OCI-LY3 (cell line): Measurements from ENCODE around the gene STK38L.

Source experiments
- H2AFZ ChIP-seq: fragments of 200-600, 300-600 bp; shearing (Covaris generic); 2 replicates; pipeline ENCODE4 v1.6.0; 2014; ENCODE audit warnings: antibody characterized with exemption, low read depth, low read length
- H3K27ac ChIP-seq: fragments of 200-600, 300-600 bp; sonication (generic); 2 replicates; pipeline ENCODE4 v1.5.1; 2014; ENCODE audit warnings: mild to moderate bottlenecking, low read length, moderate library complexity, mixed read lengths
- H3K27me3 ChIP-seq: fragments of 200-600, 300-600 bp; sonication (generic); 2 replicates; pipeline ENCODE4 v1.6.1; 2014; ENCODE audit warnings: low read depth, low read length, mixed read lengths
- H3K36me3 ChIP-seq: fragments of 200-600, 300-600 bp; sonication (generic); replicated peaks from 2 replicates; pipeline ENCODE3; 2014; ENCODE audit warnings: low read depth, low read length, mixed read lengths
- H3K4me1 ChIP-seq: fragments of 300-600, 200-600 bp; sonication (generic); 2 replicates; pipeline ENCODE4 v1.6.1; 2014; ENCODE audit warnings: low read length, mixed read lengths
- H3K4me2 ChIP-seq: fragments of 200-600, 300-600 bp; sonication (generic); 2 replicates; pipeline ENCODE4 v1.6.1; 2014; ENCODE audit warnings: low read length, mixed read lengths
- H3K4me3 ChIP-seq: fragments of 300-600, 200-600 bp; sonication (generic); 2 replicates; pipeline ENCODE4 v1.5.1; 2014; ENCODE audit warnings: antibody characterized with exemption, mild to moderate bottlenecking, low read length, moderate library complexity
- H3K79me2 ChIP-seq: fragments of 300-600, 200-600 bp; shearing (Covaris generic); 2 replicates; pipeline ENCODE4 v1.6.1; 2014; ENCODE audit warnings: mild to moderate bottlenecking, low read length, mixed read lengths
- H3K9ac ChIP-seq: fragments of 300-600, 200-600 bp; shearing (Covaris generic); 2 replicates; pipeline ENCODE4 v1.6.0; 2014; ENCODE audit warnings: mild to moderate bottlenecking, low read length, moderate library complexity
- H3K9me3 ChIP-seq: fragments of 200-600, 300-600 bp; shearing (Covaris generic); 2 replicates; pipeline ENCODE4 v1.6.1; 2014; ENCODE audit warnings: low read length, mixed read lengths; ENCODE audit not compliant: insufficient read depth
- H4K20me1 ChIP-seq: fragments of 200-600, 300-600 bp; sonication (generic); 2 replicates; pipeline ENCODE4 v1.6.1; 2016; ENCODE audit warnings: low read length, mixed read lengths; ENCODE audit not compliant: insufficient read depth
- EZH2phosphoT487 ChIP-seq: fragments of 200-600 bp; shearing (Covaris generic); IDR thresholded peaks from 2 replicates; pipeline ENCODE4 v1.6.1; 2018; ENCODE audit warnings: antibody characterized with exemption, mixed run types, low read depth
- TF ChIP-seq, protein P1 (sequence below): fragments of 200-600, 300-600 bp; sonication (generic); IDR thresholded peaks from 2 replicates; pipeline ENCODE4 v1.5.1; 2014; ENCODE audit warnings: antibody characterized with exemption, low read length, low read depth

The STK38L gene

DNA sequence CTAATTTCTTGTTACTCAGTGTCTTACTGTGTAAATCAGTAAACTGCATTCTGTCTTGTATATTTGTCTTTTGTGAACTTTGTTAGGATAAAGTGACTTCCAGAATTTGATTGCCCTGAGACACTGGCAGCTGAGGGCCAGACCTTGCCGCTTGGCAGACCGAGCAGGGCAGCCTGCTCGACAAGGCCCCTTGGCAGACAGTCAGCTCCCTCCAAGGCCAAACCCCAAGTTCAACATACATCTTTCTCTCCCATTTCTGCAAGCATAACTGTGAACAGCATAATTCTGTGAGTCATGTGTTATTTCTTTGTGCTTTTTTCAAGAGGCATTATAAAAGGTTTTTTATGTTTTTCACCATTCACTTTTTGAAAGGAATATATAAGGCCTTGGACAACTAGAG, 49.4 kb downstream of the STK38L start:
- Histone ChIP-seq H4K20me1 (peaks cover 84% of the 10 kb centered on the region), H2AFZ (no peak overlapping the region), H3K27me3 (no peaks in the 10 kb centered on the region), H3K4me2 (no peak overlapping the region), H3K79me2 (peaks cover 98% of the 10 kb centered on the region), H3K4me3 (no peak overlapping the region), H3K4me1 (peaks cover 35% of the 10 kb centered on the region), H3K36me3 (peaks cover 53% of the 10 kb centered on the region), H3K27ac (no peak overlapping the region), H3K9ac (no peak overlapping the region), H3K9me3 (no peaks in the 10 kb centered on the region)
- TF ChIP-seq, protein P1, sequence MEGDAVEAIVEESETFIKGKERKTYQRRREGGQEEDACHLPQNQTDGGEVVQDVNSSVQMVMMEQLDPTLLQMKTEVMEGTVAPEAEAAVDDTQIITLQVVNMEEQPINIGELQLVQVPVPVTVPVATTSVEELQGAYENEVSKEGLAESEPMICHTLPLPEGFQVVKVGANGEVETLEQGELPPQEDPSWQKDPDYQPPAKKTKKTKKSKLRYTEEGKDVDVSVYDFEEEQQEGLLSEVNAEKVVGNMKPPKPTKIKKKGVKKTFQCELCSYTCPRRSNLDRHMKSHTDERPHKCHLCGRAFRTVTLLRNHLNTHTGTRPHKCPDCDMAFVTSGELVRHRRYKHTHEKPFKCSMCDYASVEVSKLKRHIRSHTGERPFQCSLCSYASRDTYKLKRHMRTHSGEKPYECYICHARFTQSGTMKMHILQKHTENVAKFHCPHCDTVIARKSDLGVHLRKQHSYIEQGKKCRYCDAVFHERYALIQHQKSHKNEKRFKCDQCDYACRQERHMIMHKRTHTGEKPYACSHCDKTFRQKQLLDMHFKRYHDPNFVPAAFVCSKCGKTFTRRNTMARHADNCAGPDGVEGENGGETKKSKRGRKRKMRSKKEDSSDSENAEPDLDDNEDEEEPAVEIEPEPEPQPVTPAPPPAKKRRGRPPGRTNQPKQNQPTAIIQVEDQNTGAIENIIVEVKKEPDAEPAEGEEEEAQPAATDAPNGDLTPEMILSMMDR: no peak
- TF ChIP-seq EZH2phosphoT487: no peak

DNA sequence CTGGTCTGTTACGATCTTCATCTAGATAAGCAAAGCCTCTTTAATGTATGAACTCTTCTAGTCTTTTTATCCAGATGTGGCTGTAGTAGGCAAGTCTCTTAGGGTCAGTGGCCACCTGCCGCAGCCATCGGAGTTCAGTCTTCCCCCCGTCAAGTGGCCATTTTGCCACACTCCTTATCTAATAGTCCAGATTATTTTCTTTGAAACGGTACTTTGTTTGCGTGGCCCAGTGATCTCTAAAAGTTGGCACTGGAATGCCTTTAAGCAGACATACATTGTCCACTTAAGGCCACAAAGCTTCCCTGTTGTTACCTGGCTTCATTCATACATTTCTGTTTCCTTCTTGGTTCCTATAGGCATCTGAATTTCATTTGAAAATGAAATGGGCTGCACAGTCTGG, 52.6 kb downstream of the STK38L start:
- peaks cover 14% of the 10 kb centered on the region for H3K4me1 ChIP-seq
- H3K4me2 ChIP-seq: no peak overlapping the region
- TF ChIP-seq, protein P1: no peak
- TF ChIP-seq EZH2phosphoT487: no peak
- peaks cover 74% of the 10 kb centered on the region for H3K36me3 ChIP-seq
- no peaks in the 10 kb centered on the region for H3K9me3 ChIP-seq
- no peak overlapping the region for H2AFZ ChIP-seq
- H4K20me1 ChIP-seq: peaks cover 61% of the 10 kb centered on the region
- no peak overlapping the region for H3K4me3 ChIP-seq
- no peak overlapping the region for H3K9ac ChIP-seq
- H3K79me2 ChIP-seq: peaks cover 90% of the 10 kb centered on the region
- no peak overlapping the region for H3K27ac ChIP-seq
- H3K27me3 ChIP-seq: no peaks in the 10 kb centered on the region

DNA sequence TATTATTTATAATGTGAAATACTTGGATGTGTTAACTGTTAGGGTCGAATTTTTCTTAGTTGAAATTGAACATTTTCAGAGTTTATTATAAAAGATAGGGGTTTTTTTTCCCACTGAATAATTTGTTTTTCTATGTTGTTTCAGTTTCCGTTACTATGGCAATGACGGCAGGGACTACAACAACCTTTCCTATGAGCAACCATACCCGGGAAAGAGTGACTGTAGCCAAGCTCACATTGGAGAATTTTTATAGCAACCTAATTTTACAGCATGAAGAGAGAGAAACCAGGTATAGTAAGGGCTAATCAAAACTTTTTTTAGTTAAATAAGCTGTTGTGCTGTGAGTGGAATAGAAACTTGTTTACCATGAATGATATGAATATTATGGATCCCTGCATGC, 53.5 kb downstream of the STK38L start:
- H3K36me3 ChIP-seq: peaks cover 72% of the 10 kb centered on the region
- H2AFZ ChIP-seq: no peak overlapping the region
- H3K4me1 ChIP-seq: peaks cover 14% of the 10 kb centered on the region
- no peak overlapping the region for H3K4me2 ChIP-seq
- H3K27me3 ChIP-seq: no peaks in the 10 kb centered on the region
- no peak overlapping the region for H3K9ac ChIP-seq
- H3K9me3 ChIP-seq: no peaks in the 10 kb centered on the region
- H3K79me2 ChIP-seq: peaks cover 81% of the 10 kb centered on the region
- H3K27ac ChIP-seq: no peak overlapping the region
- no peak for TF ChIP-seq EZH2phosphoT487
- TF ChIP-seq, protein P1: no peak
- H4K20me1 ChIP-seq: peaks cover 52% of the 10 kb centered on the region
- no peak overlapping the region for H3K4me3 ChIP-seq

DNA sequence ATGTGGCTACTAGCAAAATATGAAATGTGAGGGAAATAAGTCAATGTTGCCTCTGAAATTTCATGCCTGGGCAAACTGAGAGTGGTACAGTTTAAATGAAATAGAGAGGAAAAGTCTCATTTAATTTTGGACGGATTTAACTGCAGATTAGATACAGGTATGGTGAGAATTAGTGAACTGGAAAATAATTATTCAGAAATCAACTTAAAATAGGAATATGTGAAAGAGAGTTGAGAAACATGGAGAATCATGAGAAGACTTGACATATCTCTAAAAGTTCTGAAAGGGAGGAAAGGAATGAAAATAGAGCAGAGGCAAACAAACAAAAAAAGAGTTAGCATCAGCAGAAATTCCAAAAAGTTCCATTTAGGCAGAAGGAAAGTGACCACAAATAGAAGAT, 55.0 kb downstream of the STK38L start:
- no peak overlapping the region for H2AFZ ChIP-seq
- no peak overlapping the region for H3K4me2 ChIP-seq
- H3K79me2 ChIP-seq: peaks cover 73% of the 10 kb centered on the region
- peaks cover 37% of the 10 kb centered on the region for H4K20me1 ChIP-seq
- no peaks in the 10 kb centered on the region for H3K27me3 ChIP-seq
- H3K27ac ChIP-seq: no peak overlapping the region
- peaks cover 69% of the 10 kb centered on the region for H3K36me3 ChIP-seq
- H3K4me3 ChIP-seq: no peak overlapping the region
- no peak for TF ChIP-seq EZH2phosphoT487
- TF ChIP-seq, protein P1: no peak
- no peaks in the 10 kb centered on the region for H3K9me3 ChIP-seq
- peaks cover 25% of the 10 kb centered on the region for H3K4me1 ChIP-seq
- H3K9ac ChIP-seq: no peak overlapping the region
